ENCODE results near the gene ETFA.

DNA sequence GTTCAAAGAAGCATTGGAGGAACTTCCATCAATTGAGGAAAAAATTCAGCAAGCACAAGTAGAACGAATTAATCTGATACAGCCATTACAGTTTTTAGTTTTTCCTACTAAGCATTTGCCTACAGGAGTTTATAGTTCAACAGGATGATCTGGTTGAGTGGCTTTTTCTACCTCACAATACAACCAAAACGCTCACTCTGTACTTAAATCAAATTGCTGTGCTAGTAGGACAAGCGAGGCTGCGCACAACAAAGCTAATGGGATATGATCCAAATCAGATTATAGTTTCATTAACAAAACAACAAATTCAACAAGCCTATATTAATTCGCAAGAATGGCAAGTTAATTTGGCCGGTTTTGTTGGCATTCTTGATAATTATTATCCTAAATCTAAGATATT is 44.2 kb downstream of the ETFA start:
- TF ChIP-seq RARB (CRISPR knock-in tag; IDR thresholded peaks at IDR 0.05): no peak
- TF ChIP-seq, protein P1, sequence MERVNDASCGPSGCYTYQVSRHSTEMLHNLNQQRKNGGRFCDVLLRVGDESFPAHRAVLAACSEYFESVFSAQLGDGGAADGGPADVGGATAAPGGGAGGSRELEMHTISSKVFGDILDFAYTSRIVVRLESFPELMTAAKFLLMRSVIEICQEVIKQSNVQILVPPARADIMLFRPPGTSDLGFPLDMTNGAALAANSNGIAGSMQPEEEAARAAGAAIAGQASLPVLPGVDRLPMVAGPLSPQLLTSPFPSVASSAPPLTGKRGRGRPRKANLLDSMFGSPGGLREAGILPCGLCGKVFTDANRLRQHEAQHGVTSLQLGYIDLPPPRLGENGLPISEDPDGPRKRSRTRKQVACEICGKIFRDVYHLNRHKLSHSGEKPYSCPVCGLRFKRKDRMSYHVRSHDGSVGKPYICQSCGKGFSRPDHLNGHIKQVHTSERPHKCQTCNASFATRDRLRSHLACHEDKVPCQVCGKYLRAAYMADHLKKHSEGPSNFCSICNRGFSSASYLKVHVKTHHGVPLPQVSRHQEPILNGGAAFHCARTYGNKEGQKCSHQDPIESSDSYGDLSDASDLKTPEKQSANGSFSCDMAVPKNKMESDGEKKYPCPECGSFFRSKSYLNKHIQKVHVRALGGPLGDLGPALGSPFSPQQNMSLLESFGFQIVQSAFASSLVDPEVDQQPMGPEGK (CRISPR knock-in tag; IDR thresholded peaks at IDR 0.05; ENCODE audit: borderline replicate concordance): no peak
- TF ChIP-seq ISL1 (CRISPR knock-in tag; IDR thresholded peaks at IDR 0.05): no peak
- TF ChIP-seq ZFP30 (CRISPR knock-in tag; IDR thresholded peaks at IDR 0.05): no peak
- TF ChIP-seq, protein P2, sequence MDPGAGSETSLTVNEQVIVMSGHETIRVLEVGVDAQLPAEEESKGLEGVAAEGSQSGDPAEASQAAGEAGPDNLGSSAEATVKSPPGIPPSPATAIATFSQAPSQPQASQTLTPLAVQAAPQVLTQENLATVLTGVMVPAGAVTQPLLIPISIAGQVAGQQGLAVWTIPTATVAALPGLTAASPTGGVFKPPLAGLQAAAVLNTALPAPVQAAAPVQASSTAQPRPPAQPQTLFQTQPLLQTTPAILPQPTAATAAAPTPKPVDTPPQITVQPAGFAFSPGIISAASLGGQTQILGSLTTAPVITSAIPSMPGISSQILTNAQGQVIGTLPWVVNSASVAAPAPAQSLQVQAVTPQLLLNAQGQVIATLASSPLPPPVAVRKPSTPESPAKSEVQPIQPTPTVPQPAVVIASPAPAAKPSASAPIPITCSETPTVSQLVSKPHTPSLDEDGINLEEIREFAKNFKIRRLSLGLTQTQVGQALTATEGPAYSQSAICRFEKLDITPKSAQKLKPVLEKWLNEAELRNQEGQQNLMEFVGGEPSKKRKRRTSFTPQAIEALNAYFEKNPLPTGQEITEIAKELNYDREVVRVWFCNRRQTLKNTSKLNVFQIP (CRISPR knock-in tag; IDR thresholded peaks at IDR 0.05; ENCODE audit: borderline replicate concordance, low read depth): no peak
- TF ChIP-seq ZFP3 (CRISPR knock-in tag; IDR thresholded peaks at IDR 0.05): no peak
- TF ChIP-seq CSDC2 (CRISPR knock-in tag; IDR thresholded peaks at IDR 0.05): no peak
- TF ChIP-seq SNAI2 (CRISPR knock-in tag; IDR thresholded peaks at IDR 0.05): no peak
- TF ChIP-seq TSHZ2 (CRISPR knock-in tag; IDR thresholded peaks at IDR 0.05): no peak
- TF ChIP-seq OSR1 (CRISPR knock-in tag; IDR thresholded peaks at IDR 0.05): no peak
- no peak for TF ChIP-seq BACH2 (CRISPR knock-in tag; IDR thresholded peaks at IDR 0.05; ENCODE audit: borderline replicate concordance)
- TF ChIP-seq PPARA (CRISPR knock-in tag; IDR thresholded peaks at IDR 0.05; ENCODE audit: borderline replicate concordance): no peak
